GM12878 (cell line): ENCODE data around the gene VIPR2. TPM values are rescaled to one million over a fixed set of nuclear protein-coding genes. Genes with fewer than 3 reads are reported as not detected.

Source experiments
- ATAC-seq: fragments of 200-7000 bp; cut with Tn5 transposase; 3 replicates; pipeline ENCODE4 v1.9.1; 2020; ENCODE audit warnings: mild to moderate bottlenecking, moderate library complexity
- BruUV-seq: library from RNA; stranded (reverse); fragments of 400-500 nt; replicated peaks from 2 replicates; lab custom pipeline; 2021; lab: Mats Ljungman, UMichigan
- CTCF ChIA-PET: fragments of 300-600 bp; sonication (Branson Sonifier 250); formaldehyde crosslinking; extraction: SDS; loops from one replicate; lab custom pipeline; 2021; ENCODE audit warnings: inconsistent platforms; lab: Yijun Ruan, JAX
- POLR2A ChIA-PET: fragments of 350-600 bp; formaldehyde crosslinking; extraction: SDS; loops from one replicate; lab custom pipeline; 2021; ENCODE audit warnings: inconsistent platforms; lab: Charles Lee
- RAD21 ChIA-PET: fragments of 300-600 bp; sonication (Branson Sonifier 250); formaldehyde crosslinking; loops from one replicate; lab custom pipeline; 2023; ENCODE audit warnings: antibody characterized with exemption; ENCODE audit not compliant: unreplicated experiment; lab: Charles Lee
- SMC1A ChIA-PET: fragments of 300-600 bp; sonication (Branson Sonifier 250); formaldehyde crosslinking; loops from one replicate; lab custom pipeline; 2023; ENCODE audit not compliant: unreplicated experiment, uncharacterized antibody; lab: Charles Lee
- DNase-seq: peaks from one replicate; pipeline ENCODE4 v3.0.0-alpha.2; 2011; ENCODE audit warnings: low read depth, low spot score
- FAIRE-seq: peaks from 3 replicates; lab custom pipeline; 2011; peaks lifted over from hg19 to GRCh38; lab: Jason Lieb, UNC
- H2AFZ ChIP-seq: 2 replicates; pipeline ENCODE4 v1.6.0; 2011; ENCODE audit warnings: low read depth, low read length, control low read depth; ENCODE audit not compliant: control insufficient read depth
- H3K27ac ChIP-seq: 2 replicates; pipeline ENCODE4 v1.5.1; 2011; ENCODE audit warnings: control low read depth; ENCODE audit not compliant: control insufficient read depth, insufficient read depth
- H3K27me3 ChIP-seq, 2 experiments: replicated peaks in 1 of 2; 2 replicates each; pipeline versions ENCODE4 v1.6.0 to v1.6.1; 2011; ENCODE audit warnings: low read length in 1 of 2; ENCODE audit not compliant: control insufficient read depth in 2 of 2, insufficient read depth in 2 of 2
- H3K36me3 ChIP-seq, 2 experiments: 2 replicates each; pipeline ENCODE4 v1.5.1; 2011; ENCODE audit warnings: low read length in 1 of 2; ENCODE audit not compliant: control insufficient read depth in 2 of 2, insufficient read depth in 2 of 2
- H3K4me1 ChIP-seq: 2 replicates; pipeline ENCODE4 v1.6.1; 2011; ENCODE audit warnings: mild to moderate bottlenecking, low read length, moderate library complexity, mixed read lengths; ENCODE audit not compliant: control insufficient read depth, insufficient read depth
- H3K4me2 ChIP-seq: 2 replicates; pipeline ENCODE4 v1.6.0; 2011; ENCODE audit warnings: control low read depth; ENCODE audit not compliant: control insufficient read depth, insufficient read depth
- H3K4me3 ChIP-seq: fragments of 200-600 bp; sonication (generic); 2 replicates; pipeline ENCODE4 v1.5.1; 2016
- H3K79me2 ChIP-seq: 2 replicates; pipeline ENCODE4 v1.6.0; 2011; ENCODE audit warnings: low read length; ENCODE audit not compliant: control insufficient read depth, insufficient read depth
- H3K9ac ChIP-seq: 2 replicates; pipeline ENCODE4 v1.8.0; 2011; ENCODE audit warnings: low read length, control low read depth, mixed read lengths; ENCODE audit not compliant: control insufficient read depth, insufficient read depth
- H3K9me3 ChIP-seq: replicated peaks from 3 replicates; pipeline ENCODE4 v1.5.1; 2011; ENCODE audit warnings: mild to moderate bottlenecking, low read length; ENCODE audit not compliant: control insufficient read depth, insufficient read depth
- H4K20me1 ChIP-seq: 2 replicates; pipeline ENCODE4 v1.6.0; 2011; ENCODE audit not compliant: control insufficient read depth, insufficient read depth
- CBFB ChIP-seq: IDR thresholded peaks from 2 replicates; pipeline ENCODE4 v1.6.1; 2016; ENCODE audit warnings: antibody characterized with exemption, low read depth
- NR2F1 ChIP-seq: fragments of 450-650 bp; conservative IDR thresholded peaks from 2 replicates; pipeline ENCODE4 v1.6.1; 2017; ENCODE audit warnings: mild to moderate bottlenecking
- ZBTB40 ChIP-seq: fragments of 450-650 bp; IDR thresholded peaks from 2 replicates; pipeline ENCODE4 v1.6.1; 2016; ENCODE audit warnings: mild to moderate bottlenecking, moderate library complexity, borderline replicate concordance
- ZNF622 ChIP-seq: fragments of 450-650 bp; IDR thresholded peaks from 2 replicates; pipeline ENCODE4 v1.6.1; 2017; ENCODE audit warnings: mild to moderate bottlenecking, inconsistent platforms
- WGBS: methylation state at CpG from one replicate; pipeline ENCODE4 v1.1.6; 2016; ENCODE audit warnings: low lambda C conversion rate; ENCODE audit not compliant: insufficient replicate concordance, insufficient coverage; ENCODE audit errors: missing lambda C conversion rate; 5-methylcytosine and 5-hydroxymethylcytosine counted together
- in situ Hi-C: fragments of 300-500 bp; cut with MboI; formaldehyde crosslinking; loops from 9 replicates; pipeline ENCODE4 v1.14.3; 2018; ENCODE audit warnings: mixed read lengths
- intact Hi-C: fragments of 100-400 bp; cut with micrococcal nuclease; formaldehyde crosslinking; loops from one replicate; pipeline ENCODE4 v1.14.2; 2022; ENCODE audit not compliant: unreplicated experiment
- polyA plus RNA-seq, 11 experiments: library from polyadenylated mRNA; depleted of rRNA in 4 of 11; unstranded in 6 of 11; stranded (reverse) in 5 of 11; fragments of >200 nt; fragmentation: Nextera tagmentation in 4 of 11; fragmentation: Illumina TruSeq in 1 of 11; extraction: Ambion mirVana in 4 of 11; extraction: Trizol in 1 of 11; gene quantifications; 1 replicate in 1 of 11; 2 replicates in 10 of 11; pipeline versions ENCODE4 v1.2.1 to v1.2.3, GENCODE V29; 2011 to 2016; ENCODE audit warnings: inconsistent platforms in 2 of 11, missing spikeins in 2 of 11, low read depth in 1 of 11
- total RNA-seq, 4 experiments: library from RNA; depleted of rRNA in 3 of 4; stranded (reverse); fragments of >200 nt in 3 of 4; fragmentation: Illumina TruSeq in 1 of 4; extraction: Trizol in 1 of 4; gene quantifications; 2 replicates each; pipeline versions ENCODE4 v1.2.1 to v1.2.3, GENCODE V29; 2013 to 2021

VIPR2 gene
- total and polyA plus RNA-seq, 10 of the 15 experiments (the other 5 are each of a cell fraction or from before 2014, with no cell fraction given), result not detected

- H3K9me3 ChIP-seq, result no peaks in the 10 kb centered on the region
- ChIA-PET RAD21 (no interaction called here), SMC1A (no interaction called here), CTCF (interaction anchor here (1.7 kb wide), 1 partner anchor 11 kb away, joined by 4 read pairs; no protein-coding TSS in a partner anchor), POLR2A (no interaction called here)
- no peaks in the 10 kb centered on the region for H3K79me2 ChIP-seq
- H4K20me1 ChIP-seq, result no peaks in the 10 kb centered on the region
- H3K4me3 ChIP-seq, result no peak overlapping the region
- H3K4me2 ChIP-seq, result no peak overlapping the region
- intact Hi-C loops (no loop called here), in situ Hi-C loops (no loop called here)
- no peaks in the 10 kb centered on the region for H3K4me1 ChIP-seq
- no peak for ATAC-seq
- H3K27ac ChIP-seq, result no peak overlapping the region
- H2AFZ ChIP-seq, result no peak overlapping the region
- WGBS, result 55% methylated on average over 8 of the region's 8 CpGs
- no TSS peak for BruUV-seq
- no peak overlapping the region for H3K9ac ChIP-seq
- no peak for FAIRE-seq
- DNase-seq, result no peak
- no peak for TF ChIP-seq CBFB
- no peak for TF ChIP-seq ZBTB40
- no peak for TF ChIP-seq NR2F1
- no peak for TF ChIP-seq ZNF622
- no peaks in the 10 kb centered on the region for H3K27me3 ChIP-seq
- no peaks in the 10 kb centered on the region for H3K36me3 ChIP-seq
Measured at GRCh38 chr7:159151231-159151630, 6.6 kb upstream of the VIPR2 start.
